Esophagus muscularis mucosa (tissue), 3 donors: ENCODE results near the gene LCOR.

ENCODE experiments used
- CTCF ChIP-seq, 3 experiments: fragments of 200-600 bp in 2 of 3; fragments of 450-650 bp in 1 of 3; sonication (generic) in 2 of 3; IDR thresholded peaks; one replicate each; pipeline ENCODE4 v1.5.1; 2017 to 2019; ENCODE audit warnings: antibody characterized with exemption in 3 of 3, mild to moderate bottlenecking in 2 of 3, moderate library complexity in 1 of 3
- POLR2A ChIP-seq: fragments of 450-650 bp; IDR thresholded peaks from one replicate; pipeline ENCODE4 v1.6.1; 2017; ENCODE audit warnings: antibody characterized with exemption, moderate library complexity, mild to moderate bottlenecking, low read depth
- POLR2AphosphoS5 ChIP-seq, 2 donors: sonication (generic); formaldehyde crosslinking; IDR thresholded peaks; one replicate each; pipeline ENCODE4 v1.6.1; 2017; ENCODE audit warnings: antibody characterized with exemption in 2 of 2

- no peak for TF ChIP-seq CTCF (IDR thresholded peaks at IDR 0.05)
- no peak for TF ChIP-seq POLR2A
- no peak for TF ChIP-seq POLR2AphosphoS5 (IDR thresholded peaks at IDR 0.05)
Observed at GRCh38 chr10:97030894-97031293, 198.8 kb downstream of the LCOR start.
